ENCODE results near the gene VTI1A. TPM values are rescaled to one million over a fixed set of nuclear protein-coding genes. Genes with fewer than 3 reads are reported as not detected.

The VTI1A gene
- total and polyA plus RNA-seq, 2 of the 4 experiments (the other 2 are of a cell fraction): 9.7 to 24.9 TPM

DNA sequence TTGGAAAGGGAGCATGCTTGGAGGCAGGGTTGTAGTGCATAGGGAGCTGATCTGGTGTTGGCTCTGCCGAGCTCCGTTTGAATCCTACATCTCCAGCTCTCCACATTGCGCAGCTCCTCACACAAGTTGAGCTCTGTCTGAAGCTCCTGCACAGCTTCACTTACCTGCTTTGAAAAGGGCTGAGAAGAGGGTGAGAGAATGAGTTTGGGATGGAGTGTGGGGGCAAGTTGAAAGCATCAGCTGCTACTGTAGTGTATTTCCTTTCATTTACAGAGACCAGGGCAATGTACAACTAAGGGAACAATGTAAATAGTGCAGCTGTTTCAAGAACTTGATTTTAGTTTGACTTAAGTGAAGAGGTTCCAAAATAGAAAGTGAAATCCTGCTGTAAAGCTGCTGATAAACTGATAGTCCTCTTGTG, 88.5 kb downstream of the VTI1A start:
- Histone ChIP-seq H3K4me3 (ENCODE audit: insufficient read depth, low read depth, low read length) (no peak overlapping the region), H3K4me2 (ENCODE audit: low read depth, low read length) (peak overlapping the region; percentile 78), H3K56ac (ENCODE audit: extremely low read depth, insufficient read depth, low read length) (no peak overlapping the region), H3K4me1 (ENCODE audit: control insufficient read depth, insufficient read depth, low read length) (peaks cover 4% of the 10 kb centered on the region; the same call in 1 of the 2 replicates), H2AK9ac (replicated peaks; ENCODE audit: low read depth, low read length, poor library complexity) (no peak overlapping the region), H4K91ac (ENCODE audit: insufficient read depth, low read depth, low read length) (no peak overlapping the region), H3K79me1 (ENCODE audit: low read depth in 1 of 2, low read length in 2 of 2) (no peaks in the 10 kb centered on the region), H3K9ac (ENCODE audit: low read depth, low read length) (0 out of 2 replicates have a peak overlapping the region, but pooled peaks have one; percentile 13), H3K27me3 (ENCODE audit: control insufficient read depth, insufficient read depth, low read length) (no peaks in the 10 kb centered on the region), H2BK5ac (ENCODE audit: low read depth, low read length, poor library complexity, severe bottlenecking) (no peak overlapping the region), H2BK15ac (ENCODE audit: low read depth, low read length) (no peak overlapping the region), H3K27ac (ENCODE audit: insufficient read depth, low read length) (no peak overlapping the region), H3K23ac (ENCODE audit: low read depth, low read length) (0 out of 2 replicates have a peak overlapping the region, but pooled peaks have one; percentile 51), H4K5ac (ENCODE audit: low read depth, low read length) (no peak overlapping the region), H3K14ac (replicated peaks; ENCODE audit: low read depth, low read length) (no peak overlapping the region), H4K8ac (ENCODE audit: low read depth in 2 of 2, low read length in 2 of 2) (no peak overlapping the region; a peak in 1 of 4 replicates), H3K36me3 (ENCODE audit: control insufficient read depth, insufficient read depth, low read length) (0 out of 2 replicates have a peak, but pooled peaks cover 1% of the 10 kb centered on the region), H3K9me3 (ENCODE audit: control insufficient read depth, insufficient read depth, low read length) (no peaks in the 10 kb centered on the region), H3K9me1 (ENCODE audit: insufficient read depth, low read length) (no peaks in the 10 kb centered on the region), H2BK120ac (ENCODE audit: low read depth, low read length) (no peak overlapping the region), H3K4ac (ENCODE audit: low read depth, low read length) (no peak overlapping the region), H2AFZ (replicated peaks; ENCODE audit: low read length, poor library complexity) (no peak overlapping the region), H4K20me1 (ENCODE audit: insufficient read depth, low read length) (no peaks in the 10 kb centered on the region), H2BK20ac (ENCODE audit: low read depth, low read length) (no peak overlapping the region), H2AK5ac (ENCODE audit: low read depth, low read length) (no peak overlapping the region), H3K18ac (ENCODE audit: low read depth, low read length) (no peak overlapping the region)
- BruUV-seq (replicated peaks): no TSS peak
- intact Hi-C loops (cut with micrococcal nuclease) (loop anchor here (2.0 kb wide), 1 partner anchor 73 kb away; no protein-coding TSS in a partner anchor), dilution Hi-C loops (cut with HindIII; ENCODE audit: low sequenced_read_pairs, unreplicated experiment) (no loop called here), in situ Hi-C loops (cut with MboI; ENCODE audit: low sequenced_read_pairs) (no loop called here)
- POLR2A ChIA-PET (ENCODE audit: unreplicated experiment): no interaction called here
- DNase-seq (peak; percentile 7), ATAC-seq (ENCODE audit: low read depth) (peak; percentile 63)
- no peak for TF ChIP-seq CHD1 (IDR thresholded peaks at IDR 0.05; ENCODE audit: low read depth, low read length)
- TF ChIP-seq NFE2L2 (IDR thresholded peaks at IDR 0.05; ENCODE audit: low read depth, low read length): no peak
- TF ChIP-seq RAD21 (IDR thresholded peaks at IDR 0.05; ENCODE audit: low read length): no peak
- TF ChIP-seq CEBPB (IDR thresholded peaks at IDR 0.05; ENCODE audit: low read depth, low read length): no peak
- TF ChIP-seq BHLHE40 (IDR thresholded peaks at IDR 0.05; ENCODE audit: low read depth, low read length): no peak
- TF ChIP-seq MXI1 (IDR thresholded peaks at IDR 0.05; ENCODE audit: borderline replicate concordance, low read depth, low read length): no peak
- TF ChIP-seq FOS (IDR thresholded peaks at IDR 0.05; ENCODE audit: low read depth, low read length): no peak
- no peak for TF ChIP-seq MAZ (IDR thresholded peaks at IDR 0.05; ENCODE audit: borderline replicate concordance, low read depth, low read length)
- no peak for TF ChIP-seq MAFK (IDR thresholded peaks at IDR 0.05; ENCODE audit: low read depth, low read length)
- TF ChIP-seq, protein P1, sequence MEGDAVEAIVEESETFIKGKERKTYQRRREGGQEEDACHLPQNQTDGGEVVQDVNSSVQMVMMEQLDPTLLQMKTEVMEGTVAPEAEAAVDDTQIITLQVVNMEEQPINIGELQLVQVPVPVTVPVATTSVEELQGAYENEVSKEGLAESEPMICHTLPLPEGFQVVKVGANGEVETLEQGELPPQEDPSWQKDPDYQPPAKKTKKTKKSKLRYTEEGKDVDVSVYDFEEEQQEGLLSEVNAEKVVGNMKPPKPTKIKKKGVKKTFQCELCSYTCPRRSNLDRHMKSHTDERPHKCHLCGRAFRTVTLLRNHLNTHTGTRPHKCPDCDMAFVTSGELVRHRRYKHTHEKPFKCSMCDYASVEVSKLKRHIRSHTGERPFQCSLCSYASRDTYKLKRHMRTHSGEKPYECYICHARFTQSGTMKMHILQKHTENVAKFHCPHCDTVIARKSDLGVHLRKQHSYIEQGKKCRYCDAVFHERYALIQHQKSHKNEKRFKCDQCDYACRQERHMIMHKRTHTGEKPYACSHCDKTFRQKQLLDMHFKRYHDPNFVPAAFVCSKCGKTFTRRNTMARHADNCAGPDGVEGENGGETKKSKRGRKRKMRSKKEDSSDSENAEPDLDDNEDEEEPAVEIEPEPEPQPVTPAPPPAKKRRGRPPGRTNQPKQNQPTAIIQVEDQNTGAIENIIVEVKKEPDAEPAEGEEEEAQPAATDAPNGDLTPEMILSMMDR (conservative IDR thresholded peaks at IDR 0.05; ENCODE audit: low read depth, low read length): no peak
- no peak for TF ChIP-seq RFX5 (IDR thresholded peaks at IDR 0.05; ENCODE audit: low read depth, low read length)
- TF ChIP-seq, protein P2, sequence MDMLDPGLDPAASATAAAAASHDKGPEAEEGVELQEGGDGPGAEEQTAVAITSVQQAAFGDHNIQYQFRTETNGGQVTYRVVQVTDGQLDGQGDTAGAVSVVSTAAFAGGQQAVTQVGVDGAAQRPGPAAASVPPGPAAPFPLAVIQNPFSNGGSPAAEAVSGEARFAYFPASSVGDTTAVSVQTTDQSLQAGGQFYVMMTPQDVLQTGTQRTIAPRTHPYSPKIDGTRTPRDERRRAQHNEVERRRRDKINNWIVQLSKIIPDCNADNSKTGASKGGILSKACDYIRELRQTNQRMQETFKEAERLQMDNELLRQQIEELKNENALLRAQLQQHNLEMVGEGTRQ (IDR thresholded peaks at IDR 0.05; ENCODE audit: low read depth, low read length): no peak
- TF ChIP-seq POLR2A (IDR thresholded peaks at IDR 0.05; ENCODE audit: low read depth, low read length): no peak
- no peak for TF ChIP-seq SMC3 (IDR thresholded peaks at IDR 0.05; ENCODE audit: low read depth, low read length)
- TF ChIP-seq RCOR1 (IDR thresholded peaks at IDR 0.05; ENCODE audit: insufficient replicate concordance, low read length): no peak
- TF ChIP-seq, protein P3, sequence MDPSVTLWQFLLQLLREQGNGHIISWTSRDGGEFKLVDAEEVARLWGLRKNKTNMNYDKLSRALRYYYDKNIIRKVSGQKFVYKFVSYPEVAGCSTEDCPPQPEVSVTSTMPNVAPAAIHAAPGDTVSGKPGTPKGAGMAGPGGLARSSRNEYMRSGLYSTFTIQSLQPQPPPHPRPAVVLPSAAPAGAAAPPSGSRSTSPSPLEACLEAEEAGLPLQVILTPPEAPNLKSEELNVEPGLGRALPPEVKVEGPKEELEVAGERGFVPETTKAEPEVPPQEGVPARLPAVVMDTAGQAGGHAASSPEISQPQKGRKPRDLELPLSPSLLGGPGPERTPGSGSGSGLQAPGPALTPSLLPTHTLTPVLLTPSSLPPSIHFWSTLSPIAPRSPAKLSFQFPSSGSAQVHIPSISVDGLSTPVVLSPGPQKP (IDR thresholded peaks at IDR 0.05; ENCODE audit: borderline replicate concordance, low read depth, low read length): no peak
- CTCF ChIA-PET: no interaction called here
- WGBS, 2 experiments (ENCODE audit: extremely low coverage in 2 of 2, insufficient read length in 1 of 2): no CpG with 5 or more reads among the region's 3 CpGs

Data from IMR-90 (cell line).